Endodermal cell (in vitro differentiated cells): ENCODE results near the gene HOXA1. TPM values are rescaled to one million over a fixed set of nuclear protein-coding genes. Genes with fewer than 3 reads are reported as not detected.

Experiments used
- DNase-seq: peaks from one replicate; pipeline ENCODE4 v3.0.0-alpha.2; 2017
- H3K27ac ChIP-seq: 2 replicates; pipeline ENCODE4 v1.5.1; 2013; ENCODE audit warnings: mild to moderate bottlenecking, low read depth, low read length, moderate library complexity
- H3K27me3 ChIP-seq: 2 replicates; pipeline ENCODE4 v1.6.1; 2013; ENCODE audit warnings: mild to moderate bottlenecking, low read length, moderate library complexity; ENCODE audit not compliant: insufficient read depth, control insufficient read depth, poor library complexity, severe bottlenecking
- H3K36me3 ChIP-seq: 2 replicates; pipeline ENCODE4 v1.7.0; 2013; ENCODE audit warnings: mild to moderate bottlenecking, low read length, moderate library complexity; ENCODE audit not compliant: control insufficient read depth, insufficient read depth
- H3K4me1 ChIP-seq: one replicate; pipeline ENCODE4 v1.7.0; 2013; ENCODE audit warnings: low read length; ENCODE audit not compliant: control insufficient read depth, insufficient read depth
- H3K4me3 ChIP-seq: 2 replicates; pipeline ENCODE4 v1.5.1; 2013; ENCODE audit warnings: mild to moderate bottlenecking, low read length, moderate library complexity
- H3K9ac ChIP-seq: 2 replicates; pipeline ENCODE4 v1.6.1; 2013; ENCODE audit warnings: mild to moderate bottlenecking, low read length, moderate library complexity; ENCODE audit not compliant: poor library complexity, severe bottlenecking; ENCODE audit errors: extremely low read depth
- H3K9me3 ChIP-seq: 2 replicates; pipeline ENCODE4 v1.6.1; 2013; ENCODE audit warnings: mild to moderate bottlenecking, low read length, moderate library complexity; ENCODE audit not compliant: control insufficient read depth
- H3K27ac Mint-ChIP-seq: 2 replicates; pipeline ENCODE4 v1.8.0; 2020; ENCODE audit warnings: mixed read lengths
- H3K27me3 Mint-ChIP-seq: 2 replicates; pipeline ENCODE4 v1.8.0; 2021; ENCODE audit warnings: mild to moderate bottlenecking, mixed read lengths; ENCODE audit not compliant: insufficient read depth
- H3K36me3 Mint-ChIP-seq: 2 replicates; pipeline ENCODE4 v1.8.0; 2020; ENCODE audit warnings: low read depth, mixed read lengths
- H3K4me1 Mint-ChIP-seq: 2 replicates; pipeline ENCODE4 v1.8.0; 2020; ENCODE audit warnings: mixed read lengths
- H3K4me3 Mint-ChIP-seq: 2 replicates; pipeline ENCODE4 v1.8.0; 2020; ENCODE audit warnings: mild to moderate bottlenecking, moderate library complexity, mixed read lengths
- H3K9me3 Mint-ChIP-seq: 2 replicates; pipeline ENCODE4 v1.8.0; 2020; ENCODE audit warnings: mild to moderate bottlenecking, mixed read lengths
- CTCF ChIP-seq: fragments of 200-600 bp; sonication (generic); conservative IDR thresholded peaks from 2 replicates; pipeline ENCODE4 v1.5.0; 2021; ENCODE audit warnings: antibody characterized with exemption, mild to moderate bottlenecking
- WGBS, 2 experiments: methylation state at CpG; one replicate each; pipeline versions ENCODE4 v1.1.5 to v1.1.7; 2013; ENCODE audit warnings: missing lambda C conversion rate in 2 of 2, mixed read lengths in 1 of 2; ENCODE audit not compliant: insufficient coverage in 1 of 2, insufficient read length in 1 of 2; 5-methylcytosine and 5-hydroxymethylcytosine counted together
- total RNA-seq, 2 donors: library from RNA; stranded (reverse); fragmentation: NEBNext Ultra II Directional in 1 of 2; extraction: Animal tissue kit (Norgen Biotek cat#: 25700) in 1 of 2; gene quantifications; 2 replicates in 1 of 2; 3 replicates in 1 of 2; pipeline ENCODE4 v1.2.1, GENCODE V29; 2021

HOXA1 gene
- total RNA-seq, 2 donors from 2014 or later: not detected

- Histone ChIP-seq H3K4me3 (no peak overlapping the region), H3K27ac (peak overlapping the region; percentile 96), H3K4me1 (peaks cover 4% of the 10 kb centered on the region), H3K36me3 (no peaks in the 10 kb centered on the region), H3K27me3 (peaks cover 100% of the 10 kb centered on the region), H3K9ac (no peak overlapping the region), H3K9me3 (no peaks in the 10 kb centered on the region)
- H3K36me3 Mint-ChIP-seq: no peaks in the 10 kb centered on the region
- peaks cover 100% of the 10 kb centered on the region for H3K27me3 Mint-ChIP-seq
- H3K4me1 Mint-ChIP-seq: peaks cover 23% of the 10 kb centered on the region
- no peak for DNase-seq
- TF ChIP-seq CTCF: no peak
- WGBS, 2 experiments: 36 to 67% methylated on average over 2 to 8 of the region's 8 CpGs
- no peak overlapping the region for H3K27ac Mint-ChIP-seq
- peaks cover 2% of the 10 kb centered on the region for H3K9me3 Mint-ChIP-seq
- H3K4me3 Mint-ChIP-seq: no peak overlapping the region
Measured at GRCh38 chr7:27099453-27100370, 3.9 kb upstream of the HOXA1 start.

- Mint-ChIP-seq H3K27me3 (peaks cover 100% of the 10 kb centered on the region), H3K27ac (no peak overlapping the region), H3K36me3 (no peaks in the 10 kb centered on the region), H3K9me3 (peaks cover 2% of the 10 kb centered on the region), H3K4me3 (no peak overlapping the region), H3K4me1 (peaks cover 32% of the 10 kb centered on the region)
- Histone ChIP-seq H3K9me3 (no peaks in the 10 kb centered on the region), H3K27me3 (peaks cover 100% of the 10 kb centered on the region), H3K27ac (peak overlapping the region; percentile 73), H3K4me3 (no peak overlapping the region), H3K4me1 (peaks cover 4% of the 10 kb centered on the region), H3K36me3 (no peaks in the 10 kb centered on the region), H3K9ac (no peak overlapping the region)
- DNase-seq: peak; percentile 67
- WGBS, 2 experiments: 2 to 3% methylated on average over 14 to 38 of the region's 38 CpGs
- TF ChIP-seq CTCF: no peak
Measured at GRCh38 chr7:27098578-27099451, 3.0 kb upstream of the HOXA1 start.

- Histone ChIP-seq H3K27me3 (peaks cover 100% of the 10 kb centered on the region), H3K36me3 (no peaks in the 10 kb centered on the region), H3K9me3 (no peaks in the 10 kb centered on the region), H3K4me3 (no peak overlapping the region), H3K9ac (no peak overlapping the region), H3K27ac (peak overlapping the region; percentile 85), H3K4me1 (peaks cover 4% of the 10 kb centered on the region)
- H3K36me3 Mint-ChIP-seq: no peaks in the 10 kb centered on the region
- H3K27me3 Mint-ChIP-seq: peaks cover 100% of the 10 kb centered on the region
- TF ChIP-seq CTCF: no peak
- H3K4me1 Mint-ChIP-seq: peaks cover 31% of the 10 kb centered on the region
- peaks cover 2% of the 10 kb centered on the region for H3K9me3 Mint-ChIP-seq
- peak; percentile 75 for DNase-seq
- no peak overlapping the region for H3K4me3 Mint-ChIP-seq
- WGBS, 2 experiments: 1 to 4% methylated on average over 17 to 35 of the region's 35 CpGs
- H3K27ac Mint-ChIP-seq: no peak overlapping the region
Measured at GRCh38 chr7:27097686-27098577, 2.1 kb upstream of the HOXA1 start.
